Stimulated activated CD8-positive, alpha-beta memory T cell treated with anti-CD3 and anti-CD28 coated beads, Interleukin-7, amount 100 ng/mL, for 24 hours (primary cell): ENCODE data around the gene CIDEB.
"Not testable (repeated sequence)": the region's sequence is repeated elsewhere in the genome, so short reads cannot be mapped to it uniquely, and the experiment has no call there.

Source experiments
- DNase-seq: peaks from one replicate; pipeline ENCODE4 v3.0.0-alpha.2; 2020; ENCODE audit warnings: low read depth

CIDEB gene

GRCh38 chr14:24332268-24332993, 24.7 kb upstream of the CIDEB start:
- peak; percentile 63 for DNase-seq

- no peak for DNase-seq
These were observed 24.0 kb upstream of the CIDEB start for GRCh38 chr14:24331731-24332267.

- DNase-seq, result no peak
These were observed 23.3 kb upstream of the CIDEB start for GRCh38 chr14:24330973-24331674.

- DNase-seq, result no peak
These were observed 22.0 kb upstream of the CIDEB start for GRCh38 chr14:24329736-24330135.

- no peak for DNase-seq
These were observed 21.4 kb upstream of the CIDEB start for GRCh38 chr14:24329073-24329663.

GRCh38 chr14:24327914-24328313, 20.1 kb upstream of the CIDEB start:
- DNase-seq, result not testable (repeated sequence)

GRCh38 chr14:24327303-24327702, 19.5 kb upstream of the CIDEB start:
- DNase-seq, result no peak

- no peak for DNase-seq
These were observed 18.2 kb upstream of the CIDEB start for GRCh38 chr14:24325963-24326362.

- no peak for DNase-seq
These were observed 17.3 kb upstream of the CIDEB start for GRCh38 chr14:24325041-24325530.

- no peak for DNase-seq
These were observed 16.2 kb upstream of the CIDEB start for GRCh38 chr14:24324024-24324423.

- DNase-seq, result no peak
These were observed 15.6 kb upstream of the CIDEB start for GRCh38 chr14:24323341-24323740.

- DNase-seq, result no peak
These were observed 14.9 kb upstream of the CIDEB start for GRCh38 chr14:24322672-24323071.

GRCh38 chr14:24321212-24321975, 13.6 kb upstream of the CIDEB start:
- no peak for DNase-seq

- no peak for DNase-seq
These were observed 9.6 kb upstream of the CIDEB start for GRCh38 chr14:24317141-24317928.

- no peak for DNase-seq
These were observed 8.8 kb upstream of the CIDEB start for GRCh38 chr14:24316597-24316950.

- DNase-seq, result no peak
These were observed 8.2 kb upstream of the CIDEB start for GRCh38 chr14:24315807-24316596.

- no peak for DNase-seq
These were observed 7.5 kb upstream of the CIDEB start for GRCh38 chr14:24315243-24315806.

GRCh38 chr14:24314377-24315193, 6.8 kb upstream of the CIDEB start:
- no peak for DNase-seq

GRCh38 chr14:24313913-24314312, 6.1 kb upstream of the CIDEB start:
- DNase-seq, result no peak
